Measurements from ENCODE around the gene KRT15. TPM values are rescaled to one million over a fixed set of nuclear protein-coding genes. Genes with fewer than 3 reads are reported as not detected.

The KRT15 gene
- 2.1 and 4.1 TPM in 2 replicates for total RNA-seq (2011; cell fraction: chromatin; rRNA removed; ENCODE audit: low replicate concordance)
- 1.6 and 2.8 TPM in 2 replicates for total RNA-seq (2011; cell fraction: nucleolus; rRNA removed)
- total RNA-seq (2011; cell fraction: nucleoplasm; rRNA removed), result 1.2 and 3.0 TPM in 2 replicates
- total RNA-seq (2014; rRNA removed) (0.37 and 2.4 TPM in 2 replicates), total RNA-seq (2014; rRNA removed; fragmentation: Illumina TruSeq; extraction: Trizol) (0.44 and 0.89 TPM in 2 replicates), total RNA-seq (2015; rRNA removed; fragmentation: Illumina TruSeq; extraction: Trizol) (0.29 and 0.68 TPM in 2 replicates), total RNA-seq (2021) (0.34 and 0.95 TPM in 2 replicates), polyA plus RNA-seq (2011; rRNA removed) (2.1 and 4.4 TPM in 2 replicates), polyA plus RNA-seq (2014; fragmentation: Illumina TruSeq; extraction: Trizol) (0.49 and 1.1 TPM in 2 replicates), polyA plus RNA-seq (2014; fragmentation: Nextera tagmentation; extraction: Ambion mirVana) (under 1 TPM; 0.28 to 0.60 TPM), polyA plus RNA-seq (2014; rRNA removed) (0.56 and 2.0 TPM in 2 replicates), polyA minus RNA-seq (2011; rRNA and poly(A)+ RNA removed) (0.39 and 1.2 TPM in 2 replicates), Bru-seq, nascent RNA (percentile 32 among the genes with signal in this experiment), BruChase-seq, experiment 1, labeled RNA remaining after a 2-hour chase (percentile 25 among the genes with signal in this experiment), BruChase-seq, experiment 2, labeled RNA remaining after a 6-hour chase (percentile 28 among the genes with signal in this experiment)
- 1.7 and 2.4 TPM in 2 replicates for polyA plus RNA-seq (2011; cell fraction: cytosol; rRNA removed)
- polyA plus RNA-seq (2011; cell fraction: nucleus; rRNA removed), result 1.9 and 8.5 TPM in 2 replicates
- polyA plus RNA-seq (2012), result 1.1 and 1.4 TPM in 2 replicates
- not detected in 2 replicates for polyA minus RNA-seq (2011; cell fraction: cytosol; rRNA and poly(A)+ RNA removed)
- 0.67 and 1.1 TPM in 2 replicates for polyA minus RNA-seq (2011; cell fraction: nucleus; rRNA and poly(A)+ RNA removed)
- long read RNA-seq, experiment 1, partial matches to known transcripts, result 1 of 2 reads
- long read RNA-seq, experiment 1, other reads (novel, unspliced or antisense), result 1 of 2 reads
- long read RNA-seq, experiment 2, partial matches to known transcripts, result 1 of 1 reads
- long read RNA-seq, experiment 2, other reads (novel, unspliced or antisense), result 0 of 1 reads
- long read RNA-seq, experiment 3, result 0 reads

GRCh38 chr17:41518789-41519449 is at the start of gene KRT15:
TSS of gene KRT15 (minus strand) at chr17:41518890. CDS start at chr17:41518827, 63 bp downstream.
- POLR2A ChIA-PET, result interaction anchor here (0.9 to 1.9 kb wide), 3 partner anchors 9 to 170 kb away, joined by 3 to 12 read pairs (median 4); partner anchors contain the start of gene KRT19
- peaks cover 39 to 55% of the 10 kb centered on the region in 2 experiments for H3K4me1 ChIP-seq (replicated peaks in 1 of 2; ENCODE audit: control insufficient read depth in 2 of 2, insufficient read depth in 2 of 2, low read length in 2 of 2)

More at GRCh38 chr17:41518789-41519449, at the start of gene KRT15:
- no peak for FAIRE-seq
- Histone ChIP-seq H3K4me2 (ENCODE audit: insufficient read depth, low read length) (no peak within 1 kb of the TSS), H2AFZ (ENCODE audit: low read depth, low read length) (no peak within 1 kb of the TSS), H3K79me2 (ENCODE audit: control insufficient read depth, insufficient read depth, low read length) (no peaks in the 10 kb centered on the region), H3K9me3 (replicated peaks; ENCODE audit: control insufficient read depth, insufficient read depth, low read depth, low read length) (no peaks in the 10 kb centered on the region), H3K9ac (ENCODE audit: insufficient read depth in 1 of 2, low read depth in 2 of 2, low read length in 2 of 2) (peak within 1 kb of the TSS in 1 of 2 experiments; percentile 61; a peak in 2 of 4 replicates), H3K4me3 (no peak within 1 kb of the TSS), H3K27ac (ENCODE audit: extremely low read depth, low read depth, low read length) (no peak within 1 kb of the TSS), H3K36me3 (ENCODE audit: control insufficient read depth, insufficient read depth, low read length) (peaks cover 12% of the 10 kb centered on the region; the same call in 1 of the 3 replicates), H3K27me3 (ENCODE audit: control insufficient read depth in 2 of 2, insufficient read depth in 2 of 2, low read length in 2 of 2) (no peaks in the 10 kb centered on the region), H3K9me1 (ENCODE audit: control insufficient read depth, insufficient read depth, low read length) (no peaks in the 10 kb centered on the region), H4K20me1 (replicated peaks; ENCODE audit: control insufficient read depth, insufficient read depth, low read length) (no peaks in the 10 kb centered on the region)
- CTCF ChIA-PET (ENCODE audit: low intra/inter-chr PET ratio), result no interaction called here
- intact Hi-C loops (cut with micrococcal nuclease) (no loop called here), in situ Hi-C loops (cut with MboI) (no loop called here)
- TF ChIP-seq ETV5 (CRISPR knock-in tag; IDR thresholded peaks at IDR 0.05; ENCODE audit: low read depth) (no peak), ZNF24 (IDR thresholded peaks at IDR 0.05) (peak; percentile 66; the same call in 1 of the 2 replicates), CTCF (IDR thresholded peaks at IDR 0.05 in 2 of 3, conservative IDR thresholded peaks at IDR 0.05 in 1 of 3; ENCODE audit: insufficient read depth in 2 of 3, low read depth in 1 of 3, low read length in 3 of 3) (0 out of 6 replicates have a peak, but pooled peaks of 1 of the 3 experiments have one; percentile 8)
- no TSS peak for BruUV-seq (replicated peaks)
- DNase-seq (ENCODE audit: extremely low read depth in 1 of 4, low spot score in 3 of 4), result no peak
- peak; percentile 17; the same call in 2 of the 3 replicates for ATAC-seq
- 49% methylated on average over 7 of the region's 8 CpGs for WGBS (ENCODE audit: insufficient coverage, low coverage, missing lambda C conversion rate)
